Suppressor macrophage (primary cell): ENCODE results near the gene ZNF618.
"Not testable (repeated sequence)": the region's sequence is repeated elsewhere in the genome, so short reads cannot be mapped to it uniquely, and the experiment has no call there.

Experiments
- DNase-seq, 4 experiments: peaks; one replicate each; pipeline ENCODE4 v3.0.0-alpha.2; 2020 to 2022

Gene ZNF618

DNA sequence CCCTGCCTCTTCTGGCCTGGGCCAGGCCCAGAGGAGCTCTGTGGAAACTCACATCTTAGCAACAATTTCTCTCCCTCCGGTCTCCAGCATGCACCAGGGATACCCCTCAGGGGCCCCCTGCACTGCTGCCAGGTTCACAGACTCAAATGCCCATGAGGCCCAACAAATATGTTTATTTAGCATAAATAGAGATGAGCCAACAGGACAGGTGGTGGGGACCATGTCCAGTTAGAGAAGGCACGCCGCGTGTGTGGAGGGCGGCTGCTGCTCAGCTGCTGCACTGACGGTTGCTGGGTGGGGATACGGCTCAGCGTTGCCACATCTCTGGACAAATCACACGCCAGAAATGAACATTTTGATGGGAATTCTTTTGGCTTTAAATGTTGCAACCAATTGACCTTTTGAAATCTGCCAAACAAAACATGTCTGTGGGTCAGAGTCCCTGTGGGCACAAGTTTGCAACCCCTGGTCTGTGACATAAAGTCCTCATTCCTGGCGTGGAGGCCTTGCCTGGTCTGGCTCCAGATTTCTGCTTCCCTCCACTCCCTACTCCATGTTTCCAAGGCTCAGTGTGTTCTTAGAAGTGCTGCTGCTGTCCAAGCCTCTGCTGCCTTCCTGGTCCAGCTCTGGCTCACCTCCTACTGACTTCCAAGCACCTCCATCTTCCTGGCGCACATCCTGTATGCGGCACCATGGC, 113.1 kb downstream of the ZNF618 start:
- DNase-seq: no peak

DNA sequence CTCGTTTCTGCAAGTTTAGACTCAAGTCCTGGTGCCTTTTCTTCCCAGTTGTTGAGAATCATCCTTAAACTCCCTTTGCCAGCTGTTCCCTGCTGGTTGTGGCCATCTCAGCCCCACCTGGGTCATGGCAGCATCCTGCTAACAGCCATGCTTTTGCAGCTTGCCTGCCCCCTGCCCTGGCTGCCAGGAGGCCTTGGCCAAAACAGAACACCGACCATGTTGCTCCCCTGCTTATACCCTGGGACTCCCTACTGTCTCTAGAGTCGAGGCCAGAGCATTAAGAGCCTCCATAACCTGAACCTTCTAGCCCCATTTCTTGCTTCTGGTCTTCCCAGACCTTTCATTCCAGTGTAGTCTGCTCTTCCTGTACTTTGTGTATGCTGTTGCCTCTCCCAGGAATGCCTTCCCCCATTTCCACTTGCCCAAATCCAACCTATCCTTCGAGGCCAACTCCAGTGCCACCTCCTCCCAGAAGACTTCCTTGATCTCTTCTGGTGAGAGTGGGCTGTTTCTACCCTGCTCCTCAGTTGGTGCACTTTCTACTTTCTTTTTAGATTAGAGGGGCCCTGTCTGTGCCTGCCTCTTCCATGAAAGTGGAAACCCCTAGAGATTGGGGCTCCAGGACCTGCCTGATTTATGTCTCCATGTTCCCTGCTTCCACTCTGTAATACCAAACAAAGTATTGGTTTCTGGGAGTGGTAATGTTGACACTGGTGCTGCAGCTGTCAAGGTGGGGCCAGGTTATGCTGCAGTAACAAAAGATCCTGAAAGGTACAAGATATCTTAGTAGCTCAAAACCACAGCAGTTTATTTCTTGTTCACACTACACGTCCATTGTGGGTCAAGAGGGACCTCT, 113.8 kb downstream of the ZNF618 start:
- no peak for DNase-seq

DNA sequence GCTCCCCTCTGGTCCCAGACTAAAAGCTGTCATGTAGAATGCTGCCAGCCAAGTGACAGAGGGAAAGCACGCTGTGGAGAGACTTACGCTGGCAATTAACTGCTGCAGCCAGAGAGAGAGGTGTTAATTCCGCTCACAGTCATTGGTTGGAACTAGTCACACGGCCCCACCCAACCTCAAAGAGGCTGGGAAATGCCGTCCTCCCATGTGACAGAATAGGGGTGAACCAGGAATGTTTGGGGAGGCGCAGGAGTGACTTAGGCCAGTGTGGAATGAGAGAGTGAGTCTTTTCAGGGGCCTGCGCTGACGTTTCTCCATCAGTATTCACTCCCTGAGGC, 114.4 kb downstream of the ZNF618 start:
- no peak for DNase-seq

DNA sequence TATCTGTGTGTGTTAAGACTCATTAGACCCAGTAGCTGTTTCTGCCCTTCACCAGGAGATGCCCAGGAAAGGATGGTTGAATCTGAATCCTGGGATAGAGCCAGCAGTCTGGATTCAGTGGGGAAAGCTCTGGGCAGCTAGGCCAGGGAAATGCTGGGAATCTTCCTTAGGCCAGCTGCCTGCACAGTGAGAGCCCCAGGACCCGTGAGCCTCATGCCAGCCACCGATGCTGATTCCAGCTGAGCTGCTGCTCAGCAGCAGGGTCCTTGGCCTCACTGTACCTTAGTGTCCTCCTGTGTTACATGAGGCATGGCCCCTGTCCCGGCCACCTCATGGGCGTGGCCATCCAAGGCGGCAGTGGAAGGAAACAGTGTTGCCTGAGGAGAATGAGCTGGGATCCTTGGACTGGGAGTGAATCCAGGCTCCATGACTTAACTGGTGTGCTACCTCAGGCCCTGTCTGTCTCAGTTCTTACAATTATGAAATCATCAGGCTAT, 114.9 kb downstream of the ZNF618 start:
- DNase-seq: no peak

DNA sequence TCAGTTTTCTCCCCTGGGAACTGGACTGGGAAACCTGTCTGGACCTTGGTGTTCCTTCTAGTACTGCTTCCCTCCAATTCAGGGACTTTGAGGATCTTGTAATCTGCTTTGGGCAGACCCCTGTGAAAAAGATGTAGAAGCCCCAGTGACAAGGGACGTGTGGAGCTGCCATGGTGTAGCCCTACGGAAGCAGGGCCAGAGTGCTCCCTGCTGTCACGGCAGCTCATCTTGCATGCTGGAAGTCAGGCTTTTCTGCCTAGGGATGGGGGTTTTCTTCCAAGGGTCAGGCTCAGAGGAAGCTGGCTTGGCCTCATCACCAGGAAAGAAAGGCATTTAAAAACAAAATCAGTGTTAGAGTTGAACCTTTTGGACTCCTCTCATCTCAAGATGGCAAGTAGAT, 115.6 kb downstream of the ZNF618 start:
- DNase-seq: no peak

DNA sequence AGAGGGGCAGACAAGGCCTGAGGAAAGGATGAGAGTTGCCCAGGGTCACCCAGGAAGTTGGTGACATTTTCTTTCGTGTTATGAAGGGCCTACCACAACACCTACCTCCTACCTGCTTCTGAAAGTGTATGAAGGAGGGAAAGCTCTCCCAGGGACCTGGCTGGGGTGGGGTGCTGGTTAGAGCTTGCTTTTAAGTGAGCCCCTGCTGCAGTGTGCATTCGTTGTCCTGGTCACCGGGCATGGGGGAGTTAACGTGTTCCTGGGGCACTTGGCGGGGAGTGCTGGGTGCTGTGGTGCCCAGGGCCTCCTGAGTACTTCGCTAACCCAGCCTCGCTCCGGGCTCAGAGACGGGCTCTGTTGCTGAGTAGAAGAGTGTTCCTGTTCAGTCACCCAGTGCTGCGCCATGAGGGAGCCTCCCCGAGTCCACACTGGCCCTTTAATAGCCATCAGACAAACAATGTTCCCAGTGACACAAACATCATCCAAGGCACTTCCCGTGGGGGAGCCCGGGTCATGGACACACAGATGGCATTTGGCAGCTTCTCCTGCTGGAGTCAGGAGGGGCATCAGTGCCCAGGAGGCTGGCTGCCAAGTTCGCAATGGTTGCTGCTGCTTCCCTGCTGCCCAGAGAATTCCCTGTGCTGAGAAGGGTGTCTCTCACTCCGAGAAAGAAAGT, 116.3 kb downstream of the ZNF618 start:
- peak; percentile 43 to 54 (median 50) for DNase-seq

DNA sequence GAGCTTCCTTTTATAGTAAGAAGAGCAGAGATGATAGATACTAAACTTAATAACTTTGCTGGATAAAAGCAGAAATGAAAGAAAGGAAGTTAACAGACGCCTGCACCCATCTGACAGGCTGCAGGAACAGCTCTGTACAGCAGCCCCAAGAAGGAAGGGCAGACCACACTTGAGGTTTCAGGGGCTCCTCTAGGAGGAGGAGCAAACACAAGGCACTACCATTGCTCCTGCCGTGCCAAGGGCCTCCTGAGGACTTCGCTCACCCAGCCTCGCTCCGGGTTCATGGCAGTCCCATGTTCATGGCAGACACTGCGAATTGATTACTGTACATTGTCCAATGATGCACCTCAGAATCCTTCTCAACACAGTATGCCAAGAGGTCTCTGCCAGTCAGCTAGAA, 116.9 kb downstream of the ZNF618 start:
- DNase-seq: peak; percentile 42 to 67 (median 66)

DNA sequence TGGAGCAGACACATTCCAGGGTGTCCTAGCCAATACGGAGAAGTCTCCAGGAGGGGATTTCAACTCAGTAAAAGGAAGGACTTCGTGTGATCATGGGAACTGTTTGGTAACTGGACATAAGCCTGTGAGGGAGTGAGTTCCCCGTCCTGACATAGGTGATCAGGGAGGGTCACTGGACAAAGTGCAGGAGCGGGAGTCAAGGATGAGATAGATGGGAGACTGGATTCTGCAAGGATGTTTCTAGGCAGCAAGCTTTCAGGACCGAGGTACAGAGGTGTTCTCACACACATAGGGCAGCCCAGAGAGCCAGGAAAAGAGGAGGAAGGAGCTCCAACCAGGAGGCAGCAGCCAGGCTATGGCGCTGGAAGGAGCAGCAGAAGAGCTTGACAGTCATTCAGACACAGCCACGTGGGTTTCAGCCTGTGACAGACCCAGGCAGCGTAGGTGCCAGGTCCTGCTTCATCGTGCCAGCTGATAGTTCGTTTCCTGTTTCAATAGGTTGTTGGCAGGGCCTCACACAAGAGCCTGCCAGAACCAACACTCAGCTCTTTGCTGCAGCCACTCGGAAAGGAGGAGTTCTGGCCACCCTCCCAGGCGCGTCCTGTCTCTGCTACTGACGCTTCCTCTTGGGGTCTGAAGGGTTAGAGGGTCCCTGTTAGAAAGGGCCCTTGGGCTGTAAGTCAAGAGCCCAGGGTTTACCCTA, 117.9 kb downstream of the ZNF618 start:
- DNase-seq: peak; percentile 57 to 77 (median 68)

DNA sequence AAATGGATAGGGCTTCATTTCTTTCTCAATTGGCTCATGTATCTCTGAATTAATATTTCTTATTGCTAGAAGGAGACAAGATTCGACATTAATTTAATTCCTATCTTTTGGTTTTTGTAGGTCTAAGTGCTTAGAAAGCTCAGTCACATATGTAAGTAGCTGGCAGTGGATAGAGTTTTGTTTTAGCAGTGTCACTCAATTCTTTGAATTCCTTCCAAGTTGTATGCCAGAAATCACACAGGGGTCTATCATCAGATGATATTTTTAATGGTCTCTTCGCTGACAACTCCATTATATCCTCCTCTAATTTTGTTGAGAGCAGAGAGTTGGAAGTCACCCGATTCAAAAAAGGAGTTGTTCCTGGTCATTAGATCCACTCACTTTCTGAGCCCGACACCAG, 119.3 kb downstream of the ZNF618 start:
- no peak for DNase-seq

DNA sequence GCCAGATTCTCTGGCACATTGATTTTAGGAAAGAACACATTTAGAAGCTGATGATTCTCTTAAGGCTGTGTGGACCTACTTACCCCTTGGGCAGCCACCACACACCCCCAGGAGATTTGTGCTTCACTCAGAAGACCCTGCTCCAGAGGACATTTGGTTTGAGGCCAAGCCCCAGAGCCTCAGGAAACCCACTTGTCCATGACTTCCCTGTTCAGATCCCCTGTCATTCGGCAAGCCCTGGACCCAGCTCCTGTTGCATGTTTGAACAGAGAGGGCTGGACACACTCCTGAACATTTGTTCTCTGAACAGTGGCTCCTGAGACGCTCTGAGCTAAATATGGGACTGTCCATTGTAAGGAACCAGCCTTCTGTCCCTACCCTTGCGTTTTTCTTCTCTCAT, 119.9 kb downstream of the ZNF618 start:
- no peak for DNase-seq

DNA sequence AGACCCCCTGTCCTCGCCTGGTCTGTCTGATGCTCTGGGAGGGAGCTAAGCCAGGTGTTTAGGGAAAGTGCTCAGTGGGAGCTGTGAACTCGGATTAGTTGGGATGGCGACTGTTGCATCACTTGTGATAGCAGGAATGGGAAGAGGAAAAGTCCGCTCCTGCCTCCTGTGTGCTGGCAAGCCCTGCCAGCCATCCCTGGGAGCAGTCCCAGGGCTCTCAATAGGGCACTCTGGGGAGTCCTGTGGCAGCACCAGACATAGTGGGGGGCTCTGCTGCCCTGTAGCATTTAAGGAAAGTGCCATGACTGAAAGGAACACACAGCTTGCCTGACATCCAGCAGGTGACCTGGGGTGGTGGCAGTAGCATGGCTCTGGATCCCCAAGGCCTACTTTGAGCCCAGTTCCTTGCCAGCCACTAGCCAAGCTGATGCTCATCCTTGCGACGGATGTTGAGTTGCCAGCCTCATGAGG, 120.5 kb downstream of the ZNF618 start:
- no peak for DNase-seq

DNA sequence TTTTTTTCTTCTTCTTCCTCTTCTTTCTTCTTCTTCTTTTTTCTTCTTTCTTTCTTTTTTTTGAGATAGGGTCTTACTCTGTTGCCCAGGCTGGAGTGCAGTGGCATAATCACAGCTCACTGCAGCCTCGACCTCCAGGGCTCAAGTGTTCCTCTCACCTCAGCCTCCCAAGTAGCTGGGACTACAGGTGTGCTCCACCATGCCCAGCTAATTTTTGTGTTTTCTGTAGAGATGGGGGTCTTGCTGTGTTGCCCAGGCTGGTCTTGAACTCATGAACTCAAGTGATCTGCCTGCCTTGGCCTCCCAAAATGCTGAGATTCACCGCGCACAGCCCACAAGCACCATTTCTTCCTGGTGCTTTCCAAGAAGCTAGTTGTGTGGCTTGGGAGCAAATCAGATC, 121.0 kb downstream of the ZNF618 start:
- DNase-seq: not testable (repeated sequence)

DNA sequence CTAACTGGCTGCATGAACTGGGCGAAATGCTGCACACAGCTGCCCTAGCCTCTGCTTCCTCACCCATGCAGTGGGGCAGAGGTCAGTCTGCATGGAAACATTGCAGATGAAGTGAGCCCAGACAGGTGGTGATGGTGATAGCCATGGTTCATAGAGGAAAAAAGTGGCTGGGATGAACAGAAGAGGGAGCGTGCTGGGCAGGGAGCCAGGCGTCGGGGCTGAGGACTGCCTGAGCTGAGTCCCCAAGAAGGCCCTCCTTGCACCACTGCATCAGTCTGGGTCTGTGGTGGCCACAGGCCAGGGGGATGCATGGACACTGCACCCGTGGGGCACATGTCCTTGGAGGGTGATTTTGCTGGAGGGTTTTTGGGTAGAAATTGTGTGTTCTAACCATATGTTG, 121.5 kb downstream of the ZNF618 start:
- no peak for DNase-seq

DNA sequence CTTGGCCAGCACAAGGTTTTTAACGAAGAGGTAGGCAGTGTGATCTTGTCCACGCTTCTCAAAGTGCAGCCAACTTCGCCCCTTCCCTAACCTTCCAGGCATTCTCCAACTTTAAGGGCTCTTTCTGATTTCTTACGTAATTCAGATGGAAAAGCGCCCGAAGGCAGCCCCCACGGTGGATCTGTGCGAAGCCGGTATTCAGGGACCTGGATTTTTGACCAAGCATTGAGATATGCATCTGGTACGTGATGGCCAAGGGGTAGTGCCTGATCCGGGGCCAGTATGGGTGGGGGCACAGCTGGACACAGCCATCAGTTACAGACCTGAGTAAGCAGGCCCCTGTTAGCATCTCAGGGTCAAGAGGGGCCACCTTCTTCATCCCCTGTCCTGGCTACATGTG, 122.0 kb downstream of the ZNF618 start:
- DNase-seq: no peak

DNA sequence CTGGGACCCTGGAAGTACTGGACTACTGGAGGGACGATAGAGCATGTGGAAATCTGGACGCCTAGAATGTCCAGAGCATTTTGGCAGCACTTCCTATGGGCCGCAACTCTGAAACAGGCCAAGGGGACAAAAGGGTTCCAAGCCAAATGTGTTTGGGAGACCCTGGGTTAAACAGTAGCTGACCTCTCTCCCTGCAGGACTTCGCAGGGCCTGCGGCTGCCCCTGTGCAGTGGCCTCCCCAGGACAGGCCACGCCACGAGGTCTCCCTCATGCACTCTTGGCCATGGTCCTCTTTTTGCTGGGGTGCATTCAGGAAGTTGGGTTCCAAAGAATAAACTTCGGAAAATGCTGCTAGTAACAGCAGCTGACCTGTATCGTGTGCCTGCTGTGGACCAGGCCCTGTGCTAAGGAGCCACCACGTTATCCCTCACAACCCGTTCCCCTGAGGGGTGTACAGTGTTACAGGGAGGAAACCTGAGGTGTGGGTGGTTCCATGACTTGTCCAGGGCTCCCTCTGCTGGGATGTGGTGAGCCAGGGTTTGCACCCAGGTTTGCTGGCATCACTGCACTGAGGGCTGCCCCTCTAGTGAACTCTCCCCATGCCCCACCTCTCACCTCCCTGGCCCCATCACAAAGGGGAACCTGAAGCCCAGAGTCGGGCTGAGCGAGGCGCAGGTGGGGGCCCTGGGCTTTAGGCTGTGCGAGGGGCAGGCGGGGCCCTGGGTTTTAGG, 122.6 kb downstream of the ZNF618 start:
- no peak for DNase-seq

DNA sequence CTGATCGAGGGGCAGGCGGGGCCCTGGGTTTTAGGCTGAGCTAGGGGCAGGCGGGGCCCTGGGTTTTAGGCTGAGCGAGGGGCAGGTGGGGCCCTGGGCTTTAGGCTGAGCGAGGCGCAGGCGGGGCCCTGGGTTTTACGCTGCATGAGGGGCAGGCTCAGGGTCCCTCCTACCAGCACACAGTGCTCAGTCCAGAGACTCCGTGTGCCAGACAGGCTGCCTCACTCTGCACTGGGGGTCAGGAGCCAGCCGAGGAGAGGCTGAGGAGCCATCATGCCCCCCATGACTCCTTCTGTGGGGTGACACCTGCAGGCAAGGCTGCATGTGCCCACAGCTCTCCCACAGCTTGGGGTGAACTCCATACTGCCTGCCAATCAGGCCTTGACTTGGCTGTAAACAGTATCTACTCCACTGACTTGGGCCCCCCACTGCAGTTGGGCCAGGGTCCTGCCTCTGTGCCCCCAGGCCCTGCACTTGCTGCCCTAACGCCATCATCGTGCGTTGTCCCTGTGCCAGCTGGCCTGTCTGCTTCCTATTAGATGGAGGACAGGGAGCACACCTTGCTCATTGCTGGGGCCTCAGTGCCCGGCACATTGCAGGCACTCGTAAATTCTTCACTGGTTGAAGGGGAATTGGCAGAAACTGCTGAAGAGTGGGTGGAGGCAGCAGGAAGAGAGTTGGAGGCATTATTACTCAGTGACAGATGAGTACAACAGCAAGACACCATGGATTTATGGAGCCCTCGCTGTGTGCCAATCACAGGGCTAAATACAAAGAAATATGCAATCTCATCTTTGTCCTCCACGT, 123.3 kb downstream of the ZNF618 start:
- peak; percentile 48 to 71 (median 53) for DNase-seq

DNA sequence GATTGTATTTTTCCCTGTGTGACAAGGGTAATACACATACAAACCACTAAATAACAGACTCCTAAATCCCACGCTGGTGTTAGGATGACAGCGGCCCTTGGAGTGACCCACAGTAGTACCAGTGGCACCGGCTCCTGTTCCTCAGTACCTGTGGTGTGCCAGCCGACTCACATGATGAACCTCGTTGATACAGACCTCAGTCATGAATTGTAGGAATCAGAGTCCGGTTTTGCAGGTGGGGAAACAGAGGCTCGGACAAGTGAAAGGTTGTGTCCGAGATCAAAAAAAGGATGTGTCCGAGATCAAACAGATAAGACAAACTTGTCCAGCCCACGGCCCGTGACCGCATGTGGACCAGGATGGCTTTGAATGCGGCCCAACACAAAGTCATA, 124.0 kb downstream of the ZNF618 start:
- no peak for DNase-seq

DNA sequence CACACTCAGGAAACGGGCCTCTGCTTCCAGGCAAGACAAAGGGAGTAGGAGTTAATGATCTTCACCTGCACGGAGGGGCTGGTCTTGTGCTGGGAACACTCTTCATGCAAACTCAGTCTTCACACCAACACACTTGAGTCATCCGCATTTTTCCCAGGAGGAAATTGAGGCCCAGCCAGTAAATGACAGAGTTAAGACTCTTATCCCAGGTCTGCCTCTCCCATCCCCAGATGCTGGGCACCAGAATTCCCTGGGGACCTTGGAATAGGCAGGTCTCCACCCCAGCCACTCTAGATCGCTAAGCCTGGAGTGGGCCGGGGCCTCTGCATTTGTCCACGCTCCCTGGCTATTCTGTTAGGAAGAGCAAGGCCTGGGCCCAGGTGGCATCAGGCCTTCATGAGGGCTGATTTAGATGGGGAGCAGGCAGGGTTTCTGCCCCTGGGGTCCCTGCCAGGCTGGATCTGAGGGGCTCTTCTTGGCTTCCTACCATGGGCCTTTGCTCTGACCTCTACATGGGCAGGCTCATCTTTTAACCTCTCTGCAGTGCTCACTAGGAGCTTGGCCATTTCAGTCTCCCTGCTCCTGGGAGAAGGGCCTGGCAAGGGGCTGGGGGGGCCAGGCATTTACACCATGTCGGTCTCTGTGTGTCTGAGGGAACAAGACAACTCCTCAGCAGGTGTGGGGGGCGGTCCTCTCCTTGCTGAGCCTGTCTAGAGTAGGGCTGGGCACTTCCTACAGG, 124.7 kb downstream of the ZNF618 start:
- no peak for DNase-seq

DNA sequence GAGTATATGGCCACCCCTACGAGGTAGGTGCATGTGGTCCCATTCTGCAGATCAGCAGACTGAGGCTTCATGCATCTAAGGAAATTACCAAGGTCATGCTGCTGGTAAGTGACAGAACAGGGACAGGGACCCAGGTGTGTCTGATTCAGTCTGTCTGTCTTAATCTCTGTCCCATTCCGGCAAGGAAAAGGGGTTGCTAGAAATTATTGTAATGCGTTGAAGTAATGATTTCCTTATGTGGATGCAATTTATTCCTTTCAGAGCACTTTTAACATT, 125.2 kb downstream of the ZNF618 start:
- no peak for DNase-seq

DNA sequence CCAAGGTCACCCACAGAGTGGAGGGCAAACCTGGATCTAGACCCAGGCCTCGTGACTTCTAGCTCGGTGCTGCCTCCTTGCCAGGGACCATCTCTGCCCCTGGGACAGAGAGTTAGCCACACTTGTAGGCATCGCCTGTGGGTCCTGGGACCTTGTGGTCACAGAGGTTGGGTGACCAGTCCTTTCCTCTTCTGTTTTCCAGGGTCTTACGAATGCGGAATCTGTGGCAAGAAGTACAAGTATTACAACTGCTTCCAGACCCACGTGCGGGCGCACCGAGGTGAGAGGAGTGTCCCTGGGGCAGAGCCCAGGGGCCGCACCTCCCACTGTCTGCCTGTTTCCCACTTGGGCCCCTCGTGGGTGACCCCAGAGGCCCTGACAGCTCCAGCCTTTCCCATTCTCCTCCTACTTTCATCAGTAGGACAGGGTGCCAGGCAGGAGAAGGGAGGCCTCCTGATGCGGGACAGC, 125.7 kb downstream of the ZNF618 start:
- DNase-seq: no peak
